Upper lobe of left lung (tissue), 6 donors: ENCODE data around the gene UTP25. TPM values are rescaled to one million over a fixed set of nuclear protein-coding genes. Genes with fewer than 3 reads are reported as not detected.

Source experiments
- ATAC-seq, 2 donors: fragments of 200-7000 bp; cut with Tn5 transposase; one replicate each; pipeline ENCODE4 v1.9.1; 2022; ENCODE audit warnings: mild to moderate bottlenecking in 2 of 2, moderate library complexity in 2 of 2; ENCODE audit not compliant: low FRiP score in 2 of 2
- DNase-seq, 2 donors: peaks; one replicate each; pipeline ENCODE4 v3.0.0-alpha.2; 2019 to 2020
- H3K27ac ChIP-seq, 4 donors: fragments of 200-600 bp; sonication (generic); one replicate each; pipeline ENCODE4 v1.5.1; 2016 to 2019
- H3K27me3 ChIP-seq, 4 donors: fragments of 200-600 bp; sonication (generic); one replicate each; pipeline ENCODE4 v1.5.1; 2017 to 2019
- H3K36me3 ChIP-seq, 4 donors: fragments of 200-600 bp; sonication (generic); one replicate each; pipeline ENCODE4 v1.5.1; 2016 to 2019
- H3K4me1 ChIP-seq, 4 donors: fragments of 200-600 bp; sonication (generic); one replicate each; pipeline ENCODE4 v1.5.1; 2018 to 2019
- H3K4me3 ChIP-seq, 4 donors: fragments of 200-600 bp; sonication (generic); one replicate each; pipeline ENCODE4 v1.5.1; 2017 to 2019; ENCODE audit warnings: mild to moderate bottlenecking in 2 of 4, moderate library complexity in 1 of 4
- H3K9me3 ChIP-seq, 4 donors: fragments of 200-600 bp; sonication (generic); one replicate each; pipeline ENCODE4 v1.5.1; 2018 to 2019
- EP300 ChIP-seq, 4 donors: sonication (generic); formaldehyde crosslinking; IDR thresholded peaks; one replicate each; pipeline ENCODE4 v1.5.1; 2017; ENCODE audit warnings: antibody characterized with exemption in 4 of 4, control low read depth in 2 of 4
- POLR2A ChIP-seq, 4 donors: fragments of 450-650 bp; IDR thresholded peaks; one replicate each; pipeline ENCODE4 v1.5.1; 2016 to 2017; ENCODE audit warnings: antibody characterized with exemption in 4 of 4, mild to moderate bottlenecking in 2 of 4
- POLR2AphosphoS5 ChIP-seq, 2 donors: sonication (generic); formaldehyde crosslinking; IDR thresholded peaks; one replicate each; pipeline ENCODE4 v1.5.1; 2017; ENCODE audit warnings: antibody characterized with exemption in 2 of 2
- WGBS, 2 donors: methylation state at CpG; one replicate each; pipeline ENCODE4 v1.1.5; 2017 to 2018; 5-methylcytosine and 5-hydroxymethylcytosine counted together
- total RNA-seq, 6 donors: library from RNA; depleted of rRNA in 4 of 6; stranded (reverse); fragments of >200 nt in 4 of 6; gene quantifications; one replicate each; pipeline versions ENCODE4 v1.1.0 to v1.2.1, GENCODE V29; 2016 to 2021
- TF ChIP-seq, protein P1 (sequence below), 6 experiments: fragments of 450-650 bp in 4 of 6; fragments of 200-600 bp in 2 of 6; sonication (generic) in 2 of 6; IDR thresholded peaks; one replicate each; pipeline ENCODE4 v1.5.1; 2016 to 2019; ENCODE audit warnings: antibody characterized with exemption in 6 of 6
- donor health status: DM: no; HTN: no; CAD: no; lungs with moderate emphysema.
- donor health status: DM: no; HTN: yes; CAD: no; lungs with severe emphysema.

The UTP25 gene
- total RNA-seq, 6 donors from 2014 or later = 2.4 to 9.4 (median 7.9) TPM

GRCh38 chr1:209831615-209832014 lies 3.8 kb downstream of the UTP25 start:
- H3K4me3 ChIP-seq = no peak overlapping the region
- TF ChIP-seq POLR2A (IDR thresholded peaks at IDR 0.05) = no peak
- no peak for TF ChIP-seq POLR2AphosphoS5 (IDR thresholded peaks at IDR 0.05)
- TF ChIP-seq EP300 (IDR thresholded peaks at IDR 0.05) = no peak
- TF ChIP-seq, protein P1, sequence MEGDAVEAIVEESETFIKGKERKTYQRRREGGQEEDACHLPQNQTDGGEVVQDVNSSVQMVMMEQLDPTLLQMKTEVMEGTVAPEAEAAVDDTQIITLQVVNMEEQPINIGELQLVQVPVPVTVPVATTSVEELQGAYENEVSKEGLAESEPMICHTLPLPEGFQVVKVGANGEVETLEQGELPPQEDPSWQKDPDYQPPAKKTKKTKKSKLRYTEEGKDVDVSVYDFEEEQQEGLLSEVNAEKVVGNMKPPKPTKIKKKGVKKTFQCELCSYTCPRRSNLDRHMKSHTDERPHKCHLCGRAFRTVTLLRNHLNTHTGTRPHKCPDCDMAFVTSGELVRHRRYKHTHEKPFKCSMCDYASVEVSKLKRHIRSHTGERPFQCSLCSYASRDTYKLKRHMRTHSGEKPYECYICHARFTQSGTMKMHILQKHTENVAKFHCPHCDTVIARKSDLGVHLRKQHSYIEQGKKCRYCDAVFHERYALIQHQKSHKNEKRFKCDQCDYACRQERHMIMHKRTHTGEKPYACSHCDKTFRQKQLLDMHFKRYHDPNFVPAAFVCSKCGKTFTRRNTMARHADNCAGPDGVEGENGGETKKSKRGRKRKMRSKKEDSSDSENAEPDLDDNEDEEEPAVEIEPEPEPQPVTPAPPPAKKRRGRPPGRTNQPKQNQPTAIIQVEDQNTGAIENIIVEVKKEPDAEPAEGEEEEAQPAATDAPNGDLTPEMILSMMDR (IDR thresholded peaks at IDR 0.05) = no peak
- H3K27me3 ChIP-seq = no peaks in the 10 kb centered on the region
- ATAC-seq = no peak
- peaks cover 24 to 58% (median 40%) of the 10 kb centered on the region in 4 donors for H3K36me3 ChIP-seq
- no peak for DNase-seq
- no peaks in the 10 kb centered on the region for H3K9me3 ChIP-seq
- H3K27ac ChIP-seq = no peak overlapping the region
- 84 to 98% methylated on average over 1 of the region's 1 CpG for WGBS, 2 donors
- H3K4me1 ChIP-seq = peaks cover 7 to 18% (median 11%) of the 10 kb centered on the region in 4 donors

DNA sequence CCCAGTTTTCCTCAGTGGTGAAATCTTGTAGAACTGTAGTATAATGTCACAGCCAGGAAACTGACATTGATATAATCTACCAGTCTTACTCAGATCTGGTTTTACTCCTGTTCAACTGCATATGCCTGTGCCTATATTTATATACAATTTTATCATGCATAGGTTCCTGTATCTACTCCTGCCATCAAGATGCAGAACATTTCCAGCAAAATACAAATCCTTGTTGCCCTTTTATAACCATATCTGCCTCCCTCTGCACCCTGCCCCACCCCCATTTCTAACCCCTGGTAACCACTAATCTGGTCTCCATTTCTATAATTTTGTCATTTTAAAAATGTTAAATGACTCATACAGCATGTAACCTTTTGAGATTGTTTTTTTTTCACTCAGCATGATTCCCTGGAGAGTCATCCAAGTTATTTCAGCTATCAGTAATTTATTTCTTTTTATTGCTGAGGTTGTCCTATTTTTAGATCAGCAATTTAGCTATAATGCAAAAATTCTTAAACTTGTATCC lies 8.1 kb downstream of the UTP25 start:
- no peak overlapping the region for H3K27ac ChIP-seq
- DNase-seq (no peak), ATAC-seq (no peak)
- TF ChIP-seq, protein P1 (IDR thresholded peaks at IDR 0.05) = no peak
- TF ChIP-seq EP300 (IDR thresholded peaks at IDR 0.05) (no peak), POLR2AphosphoS5 (IDR thresholded peaks at IDR 0.05) (no peak), POLR2A (IDR thresholded peaks at IDR 0.05) (no peak)
- H3K4me3 ChIP-seq = no peak overlapping the region
- H3K27me3 ChIP-seq = no peaks in the 10 kb centered on the region
- no peaks in the 10 kb centered on the region for H3K4me1 ChIP-seq
- no peaks in the 10 kb centered on the region for H3K9me3 ChIP-seq
- peaks cover 24 to 98% (median 75%) of the 10 kb centered on the region in 4 donors for H3K36me3 ChIP-seq

- TF ChIP-seq, protein P1 (IDR thresholded peaks at IDR 0.05) = no peak
- no peak for TF ChIP-seq POLR2A (IDR thresholded peaks at IDR 0.05)
- TF ChIP-seq EP300 (IDR thresholded peaks at IDR 0.05) = no peak
- TF ChIP-seq POLR2AphosphoS5 (IDR thresholded peaks at IDR 0.05) = no peak
- WGBS, 2 donors = 95 to 97% methylated on average over 7 of the region's 7 CpGs
- no peaks in the 10 kb centered on the region for H3K4me1 ChIP-seq
- no peaks in the 10 kb centered on the region for H3K27me3 ChIP-seq
- no peak for DNase-seq
- H3K27ac ChIP-seq = no peak overlapping the region
- H3K4me3 ChIP-seq = no peak overlapping the region
- no peak for ATAC-seq
- peaks cover 13 to 100% (median 82%) of the 10 kb centered on the region in 4 donors for H3K36me3 ChIP-seq
- H3K9me3 ChIP-seq = no peaks in the 10 kb centered on the region
These were observed 9.9 kb downstream of the UTP25 start for GRCh38 chr1:209837671-209838070.

DNA sequence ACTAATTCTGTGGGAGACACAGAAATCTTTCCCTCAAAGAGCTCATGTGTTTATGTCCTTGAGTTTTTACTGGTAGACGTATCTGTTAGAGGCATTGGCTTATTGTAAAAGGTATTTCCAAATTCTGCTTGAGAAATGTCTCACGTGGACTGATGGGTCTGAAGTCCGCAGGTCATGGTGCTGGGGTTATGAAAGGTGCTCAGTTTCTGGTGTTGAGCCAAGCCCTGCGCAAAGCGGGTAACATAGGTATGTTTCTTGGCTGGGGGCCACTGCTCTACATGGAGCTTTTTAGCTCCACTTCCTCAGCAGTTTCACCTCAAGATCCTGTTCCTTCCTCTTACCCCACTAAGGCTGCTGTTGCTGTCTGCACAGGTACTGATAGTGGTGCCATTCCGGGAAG lies 10.8 kb downstream of the UTP25 start:
- Histone ChIP-seq H3K27ac (no peak overlapping the region), H3K9me3 (no peaks in the 10 kb centered on the region), H3K4me3 (no peak overlapping the region), H3K27me3 (no peaks in the 10 kb centered on the region), H3K4me1 (no peaks in the 10 kb centered on the region), H3K36me3 (peaks cover 18 to 100% (median 83%) of the 10 kb centered on the region in 4 donors)
- TF ChIP-seq, protein P1 (IDR thresholded peaks at IDR 0.05) = no peak
- TF ChIP-seq POLR2AphosphoS5 (IDR thresholded peaks at IDR 0.05) = no peak
- TF ChIP-seq EP300 (IDR thresholded peaks at IDR 0.05) = no peak
- TF ChIP-seq POLR2A (IDR thresholded peaks at IDR 0.05) = no peak
- ATAC-seq (no peak), DNase-seq (peak in 1 of 2 donors; percentile 72)
- 63 to 83% methylated on average over 6 of the region's 6 CpGs for whole genome bisulfite sequencing, 2 donors

DNA sequence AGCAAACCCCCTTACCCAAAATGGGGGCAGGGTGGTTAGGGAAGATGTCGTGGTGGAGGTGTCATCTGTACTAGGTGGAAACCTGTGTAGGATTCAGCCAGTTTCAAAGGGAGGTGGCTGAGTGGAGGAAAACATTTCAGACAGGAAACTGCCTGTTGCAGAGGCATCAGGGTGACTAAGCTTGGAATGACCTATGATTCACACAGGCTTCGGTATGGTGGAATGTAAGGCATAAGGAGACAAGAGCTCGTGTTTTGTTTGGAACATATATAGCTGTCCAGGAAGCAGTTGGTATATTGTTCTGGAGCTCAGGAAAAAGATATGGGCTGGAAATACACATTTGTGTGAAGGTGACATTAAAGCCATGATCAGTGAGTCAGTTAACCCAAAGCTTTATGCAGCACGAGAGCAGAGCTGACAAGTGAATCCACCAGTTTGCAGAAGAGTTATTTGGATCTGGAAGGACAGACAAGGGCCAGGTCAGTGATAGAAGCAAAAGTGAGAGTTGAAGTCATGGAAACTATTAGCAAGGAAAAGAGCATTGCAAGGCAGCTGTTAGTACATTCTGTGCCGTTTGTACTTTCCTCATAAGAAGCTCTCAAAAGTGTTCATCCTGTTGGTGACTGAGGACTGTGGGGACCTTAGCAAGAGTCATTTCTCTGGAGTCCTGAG lies 12.2 kb downstream of the UTP25 start:
- Histone ChIP-seq H3K4me1 (no peaks in the 10 kb centered on the region), H3K36me3 (peaks cover 13 to 99% (median 80%) of the 10 kb centered on the region in 4 donors), H3K27ac (no peak overlapping the region), H3K27me3 (no peaks in the 10 kb centered on the region), H3K9me3 (no peaks in the 10 kb centered on the region), H3K4me3 (no peak overlapping the region)
- DNase-seq (no peak), ATAC-seq (no peak)
- WGBS, 2 donors = 65 to 68% methylated on average over 5 of the region's 5 CpGs
- TF ChIP-seq POLR2AphosphoS5 (IDR thresholded peaks at IDR 0.05) (no peak), EP300 (IDR thresholded peaks at IDR 0.05) (no peak), POLR2A (IDR thresholded peaks at IDR 0.05) (no peak)
- TF ChIP-seq, protein P1 (IDR thresholded peaks at IDR 0.05) = no peak
